Thyroid gland (tissue), 4 donors: Measurements from ENCODE around the gene HIVEP2. TPM values are rescaled to one million over a fixed set of nuclear protein-coding genes. Genes with fewer than 3 reads are reported as not detected.

Source experiments
- total RNA-seq, 4 donors: library from RNA; depleted of rRNA; stranded (reverse); fragments of >200 nt; gene quantifications; one replicate each; pipeline ENCODE4 v1.2.3, GENCODE V29; 2016

The HIVEP2 gene
- total RNA-seq, 4 donors from 2014 or later, result 23.3 to 41.8 (median 26.4) TPM

Other genes with a start within 250 kb of the HIVEP2 start
- 100 to 1,000 TPM in 1 of 4 donors, 10 to 100 TPM in 3; 57.8 to 101 (median 77.0) TPM for gene AIG1, start 115.7 kb upstream of the HIVEP2 start, total RNA-seq